SJCRH30 (cell line): Measurements from ENCODE around the gene PLB1. TPM values are rescaled to one million over a fixed set of nuclear protein-coding genes. Genes with fewer than 3 reads are reported as not detected.
"Not testable (repeated sequence)": the region's sequence is repeated elsewhere in the genome, so short reads cannot be mapped to it uniquely, and the experiment has no call there.

Experiments used
- DNase-seq, 2 experiments: peaks; one replicate each; pipeline ENCODE4 v3.0.0-alpha.2; 2015 to 2020
- H3K27ac ChIP-seq: fragments of 250-450 bp; sonication (Bioruptor Pico); 2 replicates; pipeline ENCODE4 v1.5.1; 2020; ENCODE audit warnings: mild to moderate bottlenecking, moderate library complexity
- H3K27me3 ChIP-seq: fragments of 250-450 bp; sonication (Bioruptor Pico); 2 replicates; pipeline ENCODE4 v1.5.1; 2020; ENCODE audit warnings: mild to moderate bottlenecking, moderate library complexity
- H3K36me3 ChIP-seq: fragments of 250-450 bp; sonication (Bioruptor Pico); 2 replicates; pipeline ENCODE4 v1.5.1; 2020; ENCODE audit warnings: mild to moderate bottlenecking, moderate library complexity
- H3K4me1 ChIP-seq: fragments of 250-450 bp; sonication (Bioruptor Pico); 2 replicates; pipeline ENCODE4 v1.5.1; 2020; ENCODE audit warnings: mild to moderate bottlenecking, moderate library complexity
- H3K4me3 ChIP-seq: fragments of 250-450 bp; sonication (Bioruptor Pico); 2 replicates; pipeline ENCODE4 v1.5.1; 2020; ENCODE audit warnings: mild to moderate bottlenecking, moderate library complexity
- H3K9me3 ChIP-seq: fragments of 250-450 bp; sonication (Bioruptor Pico); replicated peaks from 2 replicates; pipeline ENCODE4 v1.5.1; 2020; ENCODE audit warnings: mild to moderate bottlenecking, moderate library complexity
- total RNA-seq: library from RNA; depleted of rRNA; stranded (reverse); fragments of >200 nt; shearing (Covaris generic); gene quantifications from 2 replicates; pipeline ENCODE4 v1.2.3, GENCODE V29; 2014

The PLB1 gene
- total RNA-seq, 1 experiment from 2014 or later = 0.61 TPM

- Histone ChIP-seq H3K9me3 (no peaks in the 10 kb centered on the region), H3K27ac (no peak overlapping the region), H3K27me3 (no peaks in the 10 kb centered on the region), H3K36me3 (no peaks in the 10 kb centered on the region), H3K4me3 (no peak overlapping the region), H3K4me1 (peaks cover 25% of the 10 kb centered on the region)
- peak; percentile 22 to 30 for DNase-seq
Measured at GRCh38 chr2:28544922-28545589, 49.2 kb downstream of the PLB1 start.

- H3K27ac ChIP-seq = no peak overlapping the region
- H3K9me3 ChIP-seq = no peaks in the 10 kb centered on the region
- H3K4me1 ChIP-seq = peaks cover 25% of the 10 kb centered on the region
- no peak overlapping the region for H3K4me3 ChIP-seq
- no peaks in the 10 kb centered on the region for H3K27me3 ChIP-seq
- no peak for DNase-seq
- H3K36me3 ChIP-seq = no peaks in the 10 kb centered on the region
Measured at GRCh38 chr2:28545590-28546200, 49.8 kb downstream of the PLB1 start.

GRCh38 chr2:28546242-28546641, 50.4 kb downstream of the PLB1 start:
- Histone ChIP-seq H3K27me3 (no peaks in the 10 kb centered on the region), H3K36me3 (no peaks in the 10 kb centered on the region), H3K4me3 (no peak overlapping the region), H3K4me1 (peaks cover 25% of the 10 kb centered on the region), H3K9me3 (no peaks in the 10 kb centered on the region), H3K27ac (no peak overlapping the region)
- DNase-seq = no peak

- H3K36me3 ChIP-seq = no peaks in the 10 kb centered on the region
- H3K9me3 ChIP-seq = no peaks in the 10 kb centered on the region
- H3K4me1 ChIP-seq = peaks cover 25% of the 10 kb centered on the region
- no peak for DNase-seq
- H3K27ac ChIP-seq = no peak overlapping the region
- no peaks in the 10 kb centered on the region for H3K27me3 ChIP-seq
- no peak overlapping the region for H3K4me3 ChIP-seq
Measured at GRCh38 chr2:28547223-28547860, 51.5 kb downstream of the PLB1 start.

GRCh38 chr2:28547906-28548600, 52.2 kb downstream of the PLB1 start:
- peaks cover 25% of the 10 kb centered on the region for H3K4me1 ChIP-seq
- H3K9me3 ChIP-seq = no peaks in the 10 kb centered on the region
- H3K27me3 ChIP-seq = no peaks in the 10 kb centered on the region
- no peak overlapping the region for H3K4me3 ChIP-seq
- no peaks in the 10 kb centered on the region for H3K36me3 ChIP-seq
- H3K27ac ChIP-seq = no peak overlapping the region
- no peak for DNase-seq

GRCh38 chr2:28550345-28550744, 54.5 kb downstream of the PLB1 start:
- H3K4me3 ChIP-seq, H3K27me3 ChIP-seq, H3K9me3 ChIP-seq, H3K4me1 ChIP-seq, H3K27ac ChIP-seq, H3K36me3 ChIP-seq, DNase-seq: not testable (repeated sequence)

- Histone ChIP-seq H3K27me3 (no peaks in the 10 kb centered on the region), H3K4me1 (no peaks in the 10 kb centered on the region), H3K27ac (no peak overlapping the region), H3K9me3 (0 out of 2 replicates have a peak, but pooled peaks cover 3% of the 10 kb centered on the region), H3K4me3 (no peak overlapping the region), H3K36me3 (no peaks in the 10 kb centered on the region)
- DNase-seq = no peak
Measured at GRCh38 chr2:28552045-28552823, 56.4 kb downstream of the PLB1 start.

GRCh38 chr2:28556303-28556702, 60.4 kb downstream of the PLB1 start:
- no peak overlapping the region for H3K27ac ChIP-seq
- no peaks in the 10 kb centered on the region for H3K36me3 ChIP-seq
- H3K27me3 ChIP-seq = no peaks in the 10 kb centered on the region
- no peak overlapping the region for H3K4me3 ChIP-seq
- H3K9me3 ChIP-seq = peaks cover 3% of the 10 kb centered on the region; the same call in 1 of the 2 replicates
- no peaks in the 10 kb centered on the region for H3K4me1 ChIP-seq
- DNase-seq = no peak

GRCh38 chr2:28557389-28558131, 61.7 kb downstream of the PLB1 start:
- H3K4me1 ChIP-seq = no peaks in the 10 kb centered on the region
- H3K4me3 ChIP-seq = no peak overlapping the region
- DNase-seq = no peak
- no peaks in the 10 kb centered on the region for H3K36me3 ChIP-seq
- H3K27me3 ChIP-seq = no peaks in the 10 kb centered on the region
- peaks cover 3% of the 10 kb centered on the region; the same call in 1 of the 2 replicates for H3K9me3 ChIP-seq
- no peak overlapping the region for H3K27ac ChIP-seq

- H3K36me3 ChIP-seq = no peaks in the 10 kb centered on the region
- DNase-seq = peak; percentile 25 to 54
- H3K4me3 ChIP-seq = no peak overlapping the region
- H3K4me1 ChIP-seq = no peaks in the 10 kb centered on the region
- no peak overlapping the region for H3K27ac ChIP-seq
- H3K9me3 ChIP-seq = peaks cover 3% of the 10 kb centered on the region; the same call in 1 of the 2 replicates
- H3K27me3 ChIP-seq = no peaks in the 10 kb centered on the region
Measured at GRCh38 chr2:28558158-28558820, 62.4 kb downstream of the PLB1 start.

- Histone ChIP-seq H3K36me3 (no peaks in the 10 kb centered on the region), H3K27ac (no peak overlapping the region), H3K9me3 (peaks cover under 1% of the 10 kb centered on the region; the same call in 1 of the 2 replicates), H3K27me3 (no peaks in the 10 kb centered on the region), H3K4me1 (no peaks in the 10 kb centered on the region), H3K4me3 (no peak overlapping the region)
- DNase-seq = no peak
Measured at GRCh38 chr2:28558918-28559317, 63.1 kb downstream of the PLB1 start.

- Histone ChIP-seq H3K9me3 (no peaks in the 10 kb centered on the region; the same call in 1 of the 2 replicates), H3K4me3 (no peak overlapping the region), H3K36me3 (no peaks in the 10 kb centered on the region), H3K27ac (no peak overlapping the region), H3K4me1 (no peaks in the 10 kb centered on the region), H3K27me3 (no peaks in the 10 kb centered on the region)
- no peak for DNase-seq
Measured at GRCh38 chr2:28563869-28564268, 68.0 kb downstream of the PLB1 start.

- H3K36me3 ChIP-seq = no peaks in the 10 kb centered on the region
- no peak for DNase-seq
- H3K27me3 ChIP-seq = no peaks in the 10 kb centered on the region
- H3K27ac ChIP-seq = no peak overlapping the region
- H3K4me3 ChIP-seq = no peak overlapping the region
- no peaks in the 10 kb centered on the region; the same call in 1 of the 2 replicates for H3K9me3 ChIP-seq
- H3K4me1 ChIP-seq = no peaks in the 10 kb centered on the region
Measured at GRCh38 chr2:28564346-28564745, 68.5 kb downstream of the PLB1 start.
